ENCODE measurements around the gene CRACR2A. TPM values are rescaled to one million over a fixed set of nuclear protein-coding genes. Genes with fewer than 3 reads are reported as not detected.

Gene CRACR2A
- total and polyA plus RNA-seq, 2 of the 13 experiments (the other 11 are each of a cell fraction or from before 2014, with no cell fraction given): 0.09 to 0.20 TPM

DNA sequence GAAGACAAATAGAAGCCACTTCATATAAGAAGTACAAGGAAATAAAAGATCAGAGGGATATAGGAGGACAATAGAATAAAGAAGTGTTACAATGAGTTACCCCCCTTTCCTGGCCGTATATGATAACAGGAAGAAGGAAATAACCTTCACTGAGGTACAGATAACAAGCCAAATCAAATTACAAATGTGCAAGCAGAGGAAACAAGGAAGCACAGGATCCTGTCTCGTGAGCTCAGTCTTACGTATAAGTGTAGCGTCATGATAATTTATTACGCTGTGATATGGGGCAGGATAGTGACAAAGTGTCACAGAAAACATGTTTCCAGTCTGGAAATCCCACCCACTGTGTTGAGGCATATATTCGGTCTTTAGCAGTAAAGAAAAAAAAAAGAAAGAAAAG lies 26.5 kb downstream of the CRACR2A start (continued):
- TF ChIP-seq ZNF180 (CRISPR knock-in tag; IDR thresholded peaks at IDR 0.05; ENCODE audit: borderline replicate concordance, low read depth): no peak
- TF ChIP-seq ZNF777 (CRISPR knock-in tag; IDR thresholded peaks at IDR 0.05): no peak
- TF ChIP-seq HNRNPLL (IDR thresholded peaks at IDR 0.05; ENCODE audit: low read depth, low read length, poor library complexity, severe bottlenecking): no peak

DNA sequence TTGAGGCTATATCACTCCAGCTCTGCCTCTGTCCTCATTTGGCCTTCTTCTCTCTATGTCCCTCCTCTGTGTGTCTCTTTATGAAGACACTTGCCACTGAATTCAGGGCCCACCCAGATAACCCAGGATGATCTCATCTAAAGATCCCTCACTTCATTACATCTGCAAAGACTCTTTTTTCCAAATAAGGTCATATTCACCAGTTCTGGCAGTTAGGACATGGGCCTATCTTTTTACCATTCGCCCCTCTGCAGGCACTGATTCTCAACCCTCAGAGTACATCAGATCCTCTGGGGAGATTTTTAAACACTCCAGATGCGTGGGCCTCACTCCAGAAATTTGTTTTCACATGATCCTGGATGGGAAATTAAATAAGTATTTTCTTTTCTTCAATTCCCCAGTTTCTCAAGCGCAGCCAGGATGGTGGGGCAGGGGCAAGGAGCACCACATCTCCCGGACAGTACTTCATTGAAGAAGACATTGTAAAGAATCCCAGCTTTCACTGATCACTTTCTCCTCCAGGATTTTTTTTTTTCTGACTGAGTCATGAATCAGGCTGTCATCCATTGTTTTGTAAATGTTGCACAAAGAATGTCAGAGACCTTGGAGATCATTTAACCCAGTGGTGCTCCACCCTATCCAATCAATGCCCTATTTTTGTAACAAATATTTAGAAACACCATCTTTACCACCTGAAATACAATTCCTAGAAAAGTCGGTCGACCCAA lies 27.4 kb downstream of the CRACR2A start:
- no peaks in the 10 kb centered on the region for H3K36me3 ChIP-seq (replicated peaks in 1 of 2; ENCODE audit: control insufficient read depth in 1 of 2, insufficient read depth in 2 of 2, low read length in 2 of 2)
- H3K4me1 ChIP-seq (ENCODE audit: insufficient read depth, low read length): no peaks in the 10 kb centered on the region
- H3K27ac ChIP-seq (ENCODE audit: extremely low read length, insufficient read depth, low read length): no peak overlapping the region
- ATAC-seq (no peak), FAIRE-seq (no peak), DNase-seq (ENCODE audit: low spot score) (no peak)
- no peak overlapping the region for H3K4me3 ChIP-seq (replicated peaks in 1 of 3; ENCODE audit: insufficient read depth in 1 of 3, low read depth in 2 of 3, low read length in 3 of 3)
- H4K20me1 ChIP-seq (ENCODE audit: insufficient read depth, low read length): no peaks in the 10 kb centered on the region
- H3K79me2 ChIP-seq (ENCODE audit: insufficient read depth, low read length): no peaks in the 10 kb centered on the region
- in situ Hi-C loops (cut with HindIII; ENCODE audit: extremely low pct_ligation_motif_present, low pct_unique_long_range_greater_than_20kb): no loop called here
- no peak overlapping the region for H3K4me2 ChIP-seq (ENCODE audit: low read depth, low read length)
- H3K9me3 ChIP-seq (ENCODE audit: low read length): peaks cover 14% of the 10 kb centered on the region
- H2AFZ ChIP-seq (ENCODE audit: low read length): no peak overlapping the region
- intact Hi-C loops (cut with micrococcal nuclease; ENCODE audit: unreplicated experiment): no loop called here
- H3K27me3 ChIP-seq (ENCODE audit: control insufficient read depth in 1 of 2, insufficient read depth in 2 of 2, low read length in 2 of 2): no peaks in the 10 kb centered on the region; a peak in 2 of 5 replicates
- CTCF ChIA-PET (ENCODE audit: low intra/inter-chr PET ratio, low total read pairs): no interaction called here
- WGBS (ENCODE audit: low lambda C conversion rate): 15% methylated on average over 6 of the region's 6 CpGs
- no TSS peak for BruUV-seq (replicated peaks)
- POLR2A ChIA-PET: no interaction called here
- H3K9ac ChIP-seq (ENCODE audit: insufficient read depth, low read depth, low read length): no peak overlapping the region
- TF ChIP-seq ATF7-NPFF (CRISPR knock-in tag; IDR thresholded peaks at IDR 0.05; ENCODE audit: low read depth) (no peak), POLR2A (IDR thresholded peaks at IDR 0.05; ENCODE audit: insufficient read depth in 1 of 2, low read depth in 2 of 2, low read length in 2 of 2) (no peak), ZNF264 (CRISPR knock-in tag; IDR thresholded peaks at IDR 0.05) (no peak), THYN1 (CRISPR knock-in tag; IDR thresholded peaks at IDR 0.05; ENCODE audit: borderline replicate concordance, low read depth) (no peak), ZNF747 (CRISPR knock-in tag; IDR thresholded peaks at IDR 0.05; ENCODE audit: borderline replicate concordance) (no peak), ZNF33A (CRISPR knock-in tag; IDR thresholded peaks at IDR 0.05; ENCODE audit: borderline replicate concordance) (no peak), ZNF749 (CRISPR knock-in tag; IDR thresholded peaks at IDR 0.05; ENCODE audit: borderline replicate concordance) (no peak)
- TF ChIP-seq, protein P1, sequence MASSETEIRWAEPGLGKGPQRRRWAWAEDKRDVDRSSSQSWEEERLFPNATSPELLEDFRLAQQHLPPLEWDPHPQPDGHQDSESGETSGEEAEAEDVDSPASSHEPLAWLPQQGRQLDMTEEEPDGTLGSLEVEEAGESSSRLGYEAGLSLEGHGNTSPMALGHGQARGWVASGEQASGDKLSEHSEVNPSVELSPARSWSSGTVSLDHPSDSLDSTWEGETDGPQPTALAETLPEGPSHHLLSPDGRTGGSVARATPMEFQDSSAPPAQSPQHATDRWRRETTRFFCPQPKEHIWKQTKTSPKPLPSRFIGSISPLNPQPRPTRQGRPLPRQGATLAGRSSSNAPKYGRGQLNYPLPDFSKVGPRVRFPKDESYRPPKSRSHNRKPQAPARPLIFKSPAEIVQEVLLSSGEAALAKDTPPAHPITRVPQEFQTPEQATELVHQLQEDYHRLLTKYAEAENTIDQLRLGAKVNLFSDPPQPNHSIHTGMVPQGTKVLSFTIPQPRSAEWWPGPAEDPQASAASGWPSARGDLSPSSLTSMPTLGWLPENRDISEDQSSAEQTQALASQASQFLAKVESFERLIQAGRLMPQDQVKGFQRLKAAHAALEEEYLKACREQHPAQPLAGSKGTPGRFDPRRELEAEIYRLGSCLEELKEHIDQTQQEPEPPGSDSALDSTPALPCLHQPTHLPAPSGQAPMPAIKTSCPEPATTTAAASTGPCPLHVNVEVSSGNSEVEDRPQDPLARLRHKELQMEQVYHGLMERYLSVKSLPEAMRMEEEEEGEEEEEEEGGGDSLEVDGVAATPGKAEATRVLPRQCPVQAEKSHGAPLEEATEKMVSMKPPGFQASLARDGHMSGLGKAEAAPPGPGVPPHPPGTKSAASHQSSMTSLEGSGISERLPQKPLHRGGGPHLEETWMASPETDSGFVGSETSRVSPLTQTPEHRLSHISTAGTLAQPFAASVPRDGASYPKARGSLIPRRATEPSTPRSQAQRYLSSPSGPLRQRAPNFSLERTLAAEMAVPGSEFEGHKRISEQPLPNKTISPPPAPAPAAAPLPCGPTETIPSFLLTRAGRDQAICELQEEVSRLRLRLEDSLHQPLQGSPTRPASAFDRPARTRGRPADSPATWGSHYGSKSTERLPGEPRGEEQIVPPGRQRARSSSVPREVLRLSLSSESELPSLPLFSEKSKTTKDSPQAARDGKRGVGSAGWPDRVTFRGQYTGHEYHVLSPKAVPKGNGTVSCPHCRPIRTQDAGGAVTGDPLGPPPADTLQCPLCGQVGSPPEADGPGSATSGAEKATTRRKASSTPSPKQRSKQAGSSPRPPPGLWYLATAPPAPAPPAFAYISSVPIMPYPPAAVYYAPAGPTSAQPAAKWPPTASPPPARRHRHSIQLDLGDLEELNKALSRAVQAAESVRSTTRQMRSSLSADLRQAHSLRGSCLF (CRISPR knock-in tag; IDR thresholded peaks at IDR 0.05; ENCODE audit: borderline replicate concordance): no peak
- TF ChIP-seq, protein P2, sequence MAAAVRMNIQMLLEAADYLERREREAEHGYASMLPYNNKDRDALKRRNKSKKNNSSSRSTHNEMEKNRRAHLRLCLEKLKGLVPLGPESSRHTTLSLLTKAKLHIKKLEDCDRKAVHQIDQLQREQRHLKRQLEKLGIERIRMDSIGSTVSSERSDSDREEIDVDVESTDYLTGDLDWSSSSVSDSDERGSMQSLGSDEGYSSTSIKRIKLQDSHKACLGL (CRISPR knock-in tag; IDR thresholded peaks at IDR 0.05): no peak
- TF ChIP-seq, protein P3, sequence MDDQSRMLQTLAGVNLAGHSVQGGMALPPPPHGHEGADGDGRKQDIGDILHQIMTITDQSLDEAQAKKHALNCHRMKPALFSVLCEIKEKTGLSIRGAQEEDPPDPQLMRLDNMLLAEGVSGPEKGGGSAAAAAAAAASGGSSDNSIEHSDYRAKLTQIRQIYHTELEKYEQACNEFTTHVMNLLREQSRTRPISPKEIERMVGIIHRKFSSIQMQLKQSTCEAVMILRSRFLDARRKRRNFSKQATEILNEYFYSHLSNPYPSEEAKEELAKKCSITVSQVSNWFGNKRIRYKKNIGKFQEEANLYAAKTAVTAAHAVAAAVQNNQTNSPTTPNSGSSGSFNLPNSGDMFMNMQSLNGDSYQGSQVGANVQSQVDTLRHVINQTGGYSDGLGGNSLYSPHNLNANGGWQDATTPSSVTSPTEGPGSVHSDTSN (CRISPR knock-in tag; IDR thresholded peaks at IDR 0.05; ENCODE audit: borderline replicate concordance): no peak

Data from HepG2 (cell line).